GM12878 (cell line): ENCODE measurements around the gene CARMIL3. TPM values are rescaled to one million over a fixed set of nuclear protein-coding genes. Genes with fewer than 3 reads are reported as not detected.

Experiments
- BACH1 ChIP-seq: fragments of 450-650 bp; IDR thresholded peaks from 2 replicates; pipeline ENCODE4 v1.6.1; 2017; ENCODE audit warnings: mild to moderate bottlenecking, borderline replicate concordance
- BRCA1 ChIP-seq: IDR thresholded peaks from 2 replicates; pipeline ENCODE4 v1.6.1; 2011; ENCODE audit warnings: low read depth, low read length, improper control_type of control experiment
- DPF2 ChIP-seq: fragments of 450-650 bp; IDR thresholded peaks from 2 replicates; pipeline ENCODE4 v1.6.1; 2017; ENCODE audit warnings: mild to moderate bottlenecking
- E4F1 ChIP-seq: fragments of 450-650 bp; IDR thresholded peaks from 2 replicates; pipeline ENCODE4 v1.6.1; 2018; ENCODE audit warnings: borderline replicate concordance, mild to moderate bottlenecking; ENCODE audit not compliant: partially characterized antibody
- EGR1 ChIP-seq, 2 experiments: IDR thresholded peaks; 1 replicate in 1 of 2; 2 replicates in 1 of 2; pipeline ENCODE4 v1.6.1; 2011 to 2012; ENCODE audit warnings: low read depth in 2 of 2, low read length in 2 of 2, borderline replicate concordance in 1 of 2, mild to moderate bottlenecking in 1 of 2, moderate library complexity in 1 of 2
- ETV6 ChIP-seq, 2 experiments: fragments of 450-650 bp in 1 of 2; IDR thresholded peaks in 1 of 2; conservative IDR thresholded peaks in 1 of 2; 2 replicates each; pipeline ENCODE4 v1.6.1; 2014; ENCODE audit warnings: antibody characterized with exemption in 1 of 2, borderline replicate concordance in 1 of 2, low read depth in 1 of 2, mild to moderate bottlenecking in 1 of 2, moderate library complexity in 1 of 2
- GATAD2B ChIP-seq: fragments of 450-650 bp; conservative IDR thresholded peaks from 2 replicates; pipeline ENCODE4 v1.6.1; 2017; ENCODE audit warnings: low read depth, mild to moderate bottlenecking, moderate library complexity
- IKZF1 ChIP-seq: fragments of 450-650 bp; conservative IDR thresholded peaks from 2 replicates; pipeline ENCODE4 v1.6.1; 2017; ENCODE audit warnings: antibody characterized with exemption, mild to moderate bottlenecking
- NFYA ChIP-seq: IDR thresholded peaks from 2 replicates; pipeline ENCODE4 v1.6.1; 2011; ENCODE audit warnings: low read depth, mild to moderate bottlenecking, low read length, improper control_type of control experiment, borderline replicate concordance
- NKRF ChIP-seq: fragments of 450-650 bp; conservative IDR thresholded peaks from 2 replicates; pipeline ENCODE4 v1.6.1; 2017; ENCODE audit warnings: mild to moderate bottlenecking, moderate library complexity
- NRF1 ChIP-seq: conservative IDR thresholded peaks from 2 replicates; pipeline ENCODE4 v1.6.1; 2011; ENCODE audit warnings: mild to moderate bottlenecking, low read depth, low read length, improper control_type of control experiment
- POLR2A ChIP-seq: IDR thresholded peaks from 2 replicates; pipeline ENCODE4 v1.6.1; 2011; ENCODE audit warnings: low read depth, mild to moderate bottlenecking, low read length
- POLR2AphosphoS5 ChIP-seq: IDR thresholded peaks from 2 replicates; pipeline ENCODE4 v1.6.1; 2011; ENCODE audit warnings: mild to moderate bottlenecking, low read length, inconsistent platforms
- RB1 ChIP-seq: fragments of 450-650 bp; formaldehyde crosslinking; IDR thresholded peaks from 2 replicates; pipeline ENCODE4 v1.6.1; 2017; ENCODE audit warnings: mild to moderate bottlenecking, borderline replicate concordance
- RELB ChIP-seq: fragments of 450-650 bp; IDR thresholded peaks from 2 replicates; pipeline ENCODE4 v1.6.1; 2017; ENCODE audit warnings: low read depth, mild to moderate bottlenecking, moderate library complexity
- SIN3A ChIP-seq: IDR thresholded peaks from 2 replicates; pipeline ENCODE4 v1.6.1; 2012; ENCODE audit warnings: low read depth, low read length, improper control_type of control experiment
- YBX1 ChIP-seq: fragments of 450-650 bp; IDR thresholded peaks from 2 replicates; pipeline ENCODE4 v1.6.1; 2016; ENCODE audit warnings: antibody characterized with exemption
- ZBED1 ChIP-seq: IDR thresholded peaks from 2 replicates; pipeline ENCODE4 v1.6.1; 2016; ENCODE audit warnings: borderline replicate concordance
- ZBTB11 ChIP-seq: fragments of 450-650 bp; formaldehyde crosslinking; IDR thresholded peaks from 2 replicates; pipeline ENCODE4 v1.5.0; 2022; ENCODE audit warnings: mild to moderate bottlenecking, missing genetic modification characterization
- polyA plus RNA-seq, 11 experiments: library from polyadenylated mRNA; depleted of rRNA in 4 of 11; unstranded in 6 of 11; stranded (reverse) in 5 of 11; fragments of >200 nt; fragmentation: Nextera tagmentation in 4 of 11; fragmentation: Illumina TruSeq in 1 of 11; extraction: Ambion mirVana in 4 of 11; extraction: Trizol in 1 of 11; gene quantifications; 1 replicate in 1 of 11; 2 replicates in 10 of 11; pipeline versions ENCODE4 v1.2.1 to v1.2.3, GENCODE V29; 2011 to 2016; ENCODE audit warnings: inconsistent platforms in 2 of 11, missing spikeins in 2 of 11, low read depth in 1 of 11
- total RNA-seq, 4 experiments: library from RNA; depleted of rRNA in 3 of 4; stranded (reverse); fragments of >200 nt in 3 of 4; fragmentation: Illumina TruSeq in 1 of 4; extraction: Trizol in 1 of 4; gene quantifications; 2 replicates each; pipeline versions ENCODE4 v1.2.1 to v1.2.3, GENCODE V29; 2013 to 2021

Gene CARMIL3
- total and polyA plus RNA-seq, 10 of the 15 experiments (the other 5 are each of a cell fraction or from before 2014, with no cell fraction given) = 0.09 to 0.32 (median 0.25) TPM; not detected in 3

GRCh38 chr14:24051789-24052655, at the start of gene CARMIL3 (continued):
- TF ChIP-seq EGR1 (IDR thresholded peaks at IDR 0.05; ENCODE audit: borderline replicate concordance in 1 of 2, low read depth in 2 of 2, low read length in 2 of 2) (no peak), POLR2A (peak; percentile 50; the same call in 1 of the 2 replicates), POLR2AphosphoS5 (peak; percentile 29; the same call in 1 of the 2 replicates), ZBED1 (no peak), NKRF (peak; percentile 39; the same call in 1 of the 2 replicates), ETV6 (conservative IDR thresholded peaks at IDR 0.05 in 1 of 2, IDR thresholded peaks at IDR 0.05 in 1 of 2; ENCODE audit: borderline replicate concordance in 1 of 2, low read depth in 1 of 2) (no peak), DPF2 (peak; percentile 65; the same call in 1 of the 2 replicates), BRCA1 (no peak), E4F1 (no peak), NFYA (no peak), NRF1 (peak; percentile 43), SIN3A (peak; percentile 81; the same call in 1 of the 2 replicates), BACH1 (peak; percentile 88), RB1 (0 out of 2 replicates have a peak, but pooled peaks have one; percentile 51), RELB (no peak), GATAD2B (peak; percentile 71), IKZF1 (peak; percentile 69), YBX1 (no peak), ZBTB11 (CRISPR knock-in tag) (no peak)
